Naive thymus-derived CD4-positive, alpha-beta T cell (primary cell): Measurements from ENCODE around the gene EGFR. TPM values are rescaled to one million over a fixed set of nuclear protein-coding genes. Genes with fewer than 3 reads are reported as not detected.

Experiments used
- ATAC-seq: fragments of 150-1000 bp; cut with Tn5 transposase; 2 replicates; pipeline ENCODE4 v1.10.0; 2021; ENCODE audit warnings: mild to moderate bottlenecking, moderate library complexity
- CTCF ChIA-PET: fragments of 350-600 bp; sonication (Branson Sonifier 250); formaldehyde crosslinking; loops from one replicate; lab custom pipeline; 2021; ENCODE audit warnings: antibody characterized with exemption; lab: Charles Lee
- POLR2A ChIA-PET: fragments of 350-600 bp; sonication (Branson Sonifier 250); formaldehyde crosslinking; loops from one replicate; lab custom pipeline; 2021; ENCODE audit warnings: antibody characterized with exemption, inconsistent platforms; lab: Charles Lee
- DNase-seq, 9 donors: peaks; one replicate each; pipeline versions ENCODE4 v3.0.0 to v3.0.0-alpha.2; 2020 to 2022; ENCODE audit warnings: mixed read lengths in 1 of 9
- H3K27ac ChIP-seq: one replicate; pipeline ENCODE4 v1.7.0; 2013; ENCODE audit warnings: mild to moderate bottlenecking, low read depth, low read length, moderate library complexity
- H3K27me3 ChIP-seq, 2 donors: one replicate each; pipeline ENCODE4 v1.7.0; 2013; ENCODE audit warnings: low read length in 2 of 2, mild to moderate bottlenecking in 2 of 2, moderate library complexity in 2 of 2; ENCODE audit not compliant: control insufficient read depth in 2 of 2, insufficient read depth in 2 of 2
- H3K36me3 ChIP-seq, 3 experiments: 1 replicate in 2 of 3; 2 replicates in 1 of 3; pipeline ENCODE4 v1.7.0; 2013; ENCODE audit warnings: low read length in 3 of 3, mild to moderate bottlenecking in 3 of 3, moderate library complexity in 1 of 3; ENCODE audit not compliant: insufficient read depth in 3 of 3, control insufficient read depth in 2 of 3
- H3K4me1 ChIP-seq, 2 donors: one replicate each; pipeline ENCODE4 v1.7.0; 2013; ENCODE audit warnings: low read length in 2 of 2, mild to moderate bottlenecking in 2 of 2, moderate library complexity in 1 of 2; ENCODE audit not compliant: control insufficient read depth in 2 of 2, insufficient read depth in 2 of 2
- H3K4me3 ChIP-seq: 2 replicates; pipeline ENCODE4 v1.7.0; 2013; ENCODE audit warnings: mild to moderate bottlenecking, low read length
- H3K9me3 ChIP-seq, 3 experiments: 1 replicate in 2 of 3; 2 replicates in 1 of 3; pipeline ENCODE4 v1.7.0; 2013; ENCODE audit warnings: low read length in 3 of 3; ENCODE audit not compliant: control insufficient read depth in 2 of 3
- H3K27ac Mint-ChIP-seq, 9 donors: one replicate each; pipeline ENCODE4 v1.8.0; 2020 to 2022; ENCODE audit warnings: mixed read lengths in 9 of 9, mild to moderate bottlenecking in 8 of 9, moderate library complexity in 5 of 9, inconsistent platforms in 2 of 9
- H3K27me3 Mint-ChIP-seq, 5 donors: one replicate each; pipeline ENCODE4 v1.8.0; 2021 to 2022; ENCODE audit warnings: mixed read lengths in 5 of 5, mild to moderate bottlenecking in 1 of 5
- H3K36me3 Mint-ChIP-seq, 5 donors: one replicate each; pipeline ENCODE4 v1.8.0; 2020 to 2022; ENCODE audit warnings: mixed read lengths in 5 of 5, mild to moderate bottlenecking in 3 of 5, inconsistent platforms in 1 of 5
- H3K4me1 Mint-ChIP-seq, 7 donors: one replicate each; pipeline ENCODE4 v1.8.0; 2020 to 2022; ENCODE audit warnings: mixed read lengths in 7 of 7, mild to moderate bottlenecking in 3 of 7, inconsistent platforms in 1 of 7
- H3K4me3 Mint-ChIP-seq, 10 donors: one replicate each; pipeline ENCODE4 v1.8.0; 2020 to 2022; ENCODE audit warnings: mild to moderate bottlenecking in 10 of 10, mixed read lengths in 10 of 10, moderate library complexity in 6 of 10, inconsistent platforms in 2 of 10
- H3K9me3 Mint-ChIP-seq, 11 donors: one replicate each; pipeline ENCODE4 v1.8.0; 2020 to 2022; ENCODE audit warnings: mixed read lengths in 11 of 11, mild to moderate bottlenecking in 4 of 11, inconsistent platforms in 1 of 11, moderate library complexity in 1 of 11
- intact Hi-C, 2 donors: fragments of 100-400 bp; cut with micrococcal nuclease; formaldehyde crosslinking; loops; one replicate each; pipeline ENCODE4 v1.15.1; 2023
- polyA plus RNA-seq, 2 donors: library from polyadenylated mRNA; unstranded; fragments of 300-500 nt; fragmentation: Illumina TruSeq; gene quantifications; one replicate each; pipeline ENCODE4 v1.2.3, GENCODE V29; 2021
- total RNA-seq, 6 experiments: library from RNA in 5 of 6; stranded (reverse) in 5 of 6; gene quantifications; 1 replicate in 5 of 6; 2 replicates in 1 of 6; pipeline ENCODE4 v1.2.3 and lab custom pipeline; 2021 to 2026

EGFR gene
- total and polyA plus RNA-seq, 7 experiments from 2014 or later: 0.16 TPM; not detected in 6

GRCh38 chr7:55059021-55059420 is 40.2 kb downstream of the EGFR start:
- Histone ChIP-seq H3K27ac (no peak overlapping the region), H3K9me3 (no peaks in the 10 kb centered on the region), H3K4me3 (no peak overlapping the region), H3K27me3 (no peaks in the 10 kb centered on the region), H3K36me3 (no peaks in the 10 kb centered on the region), H3K4me1 (no peaks in the 10 kb centered on the region)
- intact Hi-C loops: no loop called here
- Mint-ChIP-seq H3K27ac (no peak overlapping the region), H3K36me3 (no peaks in the 10 kb centered on the region), H3K27me3 (peaks cover 15 to 29% (median 17%) of the 10 kb centered on the region in 5 donors), H3K9me3 (peaks cover 0 to 6% (median 0%) of the 10 kb centered on the region in 11 donors), H3K4me3 (no peak overlapping the region), H3K4me1 (no peaks in the 10 kb centered on the region)
- ChIA-PET POLR2A (no interaction called here), CTCF (no interaction called here)
- DNase-seq: no peak
- no peak for ATAC-seq

GRCh38 chr7:55060085-55060484 is 41.3 kb downstream of the EGFR start:
- Mint-ChIP-seq H3K9me3 (peaks cover 0 to 5% (median 0%) of the 10 kb centered on the region in 11 donors), H3K36me3 (no peaks in the 10 kb centered on the region), H3K27ac (no peak overlapping the region), H3K4me1 (no peaks in the 10 kb centered on the region), H3K27me3 (peaks cover 15 to 26% (median 19%) of the 10 kb centered on the region in 5 donors), H3K4me3 (no peak overlapping the region)
- ChIA-PET POLR2A (no interaction called here), CTCF (no interaction called here)
- H3K4me1 ChIP-seq: no peaks in the 10 kb centered on the region
- no peak overlapping the region for H3K4me3 ChIP-seq
- H3K27ac ChIP-seq: no peak overlapping the region
- intact Hi-C loops: no loop called here
- ATAC-seq (no peak), DNase-seq (no peak)
- H3K36me3 ChIP-seq: no peaks in the 10 kb centered on the region
- no peaks in the 10 kb centered on the region for H3K27me3 ChIP-seq
- H3K9me3 ChIP-seq: no peaks in the 10 kb centered on the region

- Histone ChIP-seq H3K4me3 (no peak overlapping the region), H3K9me3 (no peaks in the 10 kb centered on the region), H3K27ac (no peak overlapping the region), H3K27me3 (no peaks in the 10 kb centered on the region), H3K36me3 (no peaks in the 10 kb centered on the region), H3K4me1 (no peaks in the 10 kb centered on the region)
- CTCF ChIA-PET: no interaction called here
- no peaks in the 10 kb centered on the region for H3K36me3 Mint-ChIP-seq
- no peak overlapping the region for H3K27ac Mint-ChIP-seq
- H3K27me3 Mint-ChIP-seq: peaks cover 14 to 26% (median 17%) of the 10 kb centered on the region in 5 donors
- no peaks in the 10 kb centered on the region for H3K4me1 Mint-ChIP-seq
- H3K9me3 Mint-ChIP-seq: peaks cover 0 to 4% (median 0%) of the 10 kb centered on the region in 11 donors
- no peak overlapping the region for H3K4me3 Mint-ChIP-seq
- intact Hi-C loops: no loop called here
- DNase-seq (no peak), ATAC-seq (no peak)
- POLR2A ChIA-PET: no interaction called here
Observed at GRCh38 chr7:55060636-55061022, 41.8 kb downstream of the EGFR start.

GRCh38 chr7:55061726-55062499 is 43.1 kb downstream of the EGFR start:
- POLR2A ChIA-PET: no interaction called here
- Histone ChIP-seq H3K27me3 (no peaks in the 10 kb centered on the region), H3K4me1 (no peaks in the 10 kb centered on the region), H3K27ac (no peak overlapping the region), H3K36me3 (no peaks in the 10 kb centered on the region), H3K4me3 (no peak overlapping the region), H3K9me3 (no peaks in the 10 kb centered on the region)
- DNase-seq (no peak), ATAC-seq (no peak)
- Mint-ChIP-seq H3K27me3 (peaks cover 12 to 27% (median 18%) of the 10 kb centered on the region in 5 donors), H3K27ac (no peak overlapping the region), H3K4me3 (no peak overlapping the region), H3K9me3 (peaks cover 0 to 4% (median 0%) of the 10 kb centered on the region in 11 donors), H3K36me3 (no peaks in the 10 kb centered on the region), H3K4me1 (no peaks in the 10 kb centered on the region)
- intact Hi-C loops: no loop called here
- CTCF ChIA-PET: interaction anchor here (0.6 kb wide), 1 partner anchor 27 kb away, joined by 3 read pairs; no protein-coding TSS in a partner anchor

- Mint-ChIP-seq H3K9me3 (peaks cover 0 to 4% (median 0%) of the 10 kb centered on the region in 11 donors), H3K27ac (no peak overlapping the region), H3K27me3 (peaks cover 13 to 31% (median 24%) of the 10 kb centered on the region in 5 donors), H3K4me1 (no peaks in the 10 kb centered on the region), H3K4me3 (no peak overlapping the region), H3K36me3 (no peaks in the 10 kb centered on the region)
- DNase-seq: no peak
- no peak for ATAC-seq
- H3K4me3 ChIP-seq: no peak overlapping the region
- intact Hi-C loops: no loop called here
- no peaks in the 10 kb centered on the region for H3K36me3 ChIP-seq
- ChIA-PET CTCF (no interaction called here), POLR2A (no interaction called here)
- no peak overlapping the region for H3K27ac ChIP-seq
- H3K4me1 ChIP-seq: no peaks in the 10 kb centered on the region
- H3K9me3 ChIP-seq: no peaks in the 10 kb centered on the region
- H3K27me3 ChIP-seq: no peaks in the 10 kb centered on the region
Observed at GRCh38 chr7:55063061-55063460, 44.2 kb downstream of the EGFR start.

GRCh38 chr7:55063633-55064032 is 44.8 kb downstream of the EGFR start:
- Mint-ChIP-seq H3K4me3 (no peak overlapping the region), H3K36me3 (no peaks in the 10 kb centered on the region), H3K4me1 (no peaks in the 10 kb centered on the region), H3K27ac (no peak overlapping the region), H3K27me3 (peaks cover 17 to 36% (median 28%) of the 10 kb centered on the region in 5 donors), H3K9me3 (peaks cover 0 to 2% (median 0%) of the 10 kb centered on the region in 11 donors)
- no peaks in the 10 kb centered on the region for H3K9me3 ChIP-seq
- H3K36me3 ChIP-seq: no peaks in the 10 kb centered on the region
- no peak overlapping the region for H3K4me3 ChIP-seq
- DNase-seq (no peak), ATAC-seq (no peak)
- H3K27me3 ChIP-seq: no peaks in the 10 kb centered on the region
- ChIA-PET CTCF (no interaction called here), POLR2A (no interaction called here)
- intact Hi-C loops: no loop called here
- no peaks in the 10 kb centered on the region for H3K4me1 ChIP-seq
- H3K27ac ChIP-seq: no peak overlapping the region

GRCh38 chr7:55065079-55065478 is 46.3 kb downstream of the EGFR start:
- ChIA-PET POLR2A (no interaction called here), CTCF (no interaction called here)
- ATAC-seq (no peak), DNase-seq (no peak)
- intact Hi-C loops: no loop called here
- no peaks in the 10 kb centered on the region for H3K4me1 ChIP-seq
- H3K27ac Mint-ChIP-seq: no peak overlapping the region
- H3K4me3 ChIP-seq: no peak overlapping the region
- H3K4me1 Mint-ChIP-seq: no peaks in the 10 kb centered on the region
- no peaks in the 10 kb centered on the region for H3K9me3 ChIP-seq
- no peaks in the 10 kb centered on the region for H3K36me3 Mint-ChIP-seq
- no peaks in the 10 kb centered on the region for H3K36me3 ChIP-seq
- H3K27ac ChIP-seq: no peak overlapping the region
- no peaks in the 10 kb centered on the region for H3K27me3 ChIP-seq
- H3K4me3 Mint-ChIP-seq: no peak overlapping the region
- H3K9me3 Mint-ChIP-seq: peaks cover 0 to 4% (median 0%) of the 10 kb centered on the region in 11 donors
- H3K27me3 Mint-ChIP-seq: peaks cover 23 to 42% (median 38%) of the 10 kb centered on the region in 5 donors
